Heart left ventricle (tissue), 13 donors: Measurements from ENCODE around the gene RNF114.

Experiments
- POLR2A ChIP-seq, 2 donors: fragments of 450-650 bp; IDR thresholded peaks; one replicate each; pipeline ENCODE4 v1.6.1; 2017; ENCODE audit warnings: antibody characterized with exemption in 2 of 2, mild to moderate bottlenecking in 2 of 2, moderate library complexity in 2 of 2
- TF ChIP-seq, protein P1 (sequence below), 12 donors: fragments of 200-600 bp; sonication (generic) in 4 of 12; IDR thresholded peaks; one replicate each; pipeline versions ENCODE4 v1.5.0 to v1.8.0; 2018 to 2022; ENCODE audit warnings: antibody characterized with exemption in 12 of 12, mild to moderate bottlenecking in 5 of 12
- donor health status: ischemic (EF 13 %, LVEDD 7.1; RV severe dilation, severe dysfunction).
- donor health status: DM: no; HTN: yes; CAD: no.
- donor health status: DM: no; HTN: no; CAD: no.
- donor health status: ischemic (EF 25% LVEDD 6.9; RV normal size, moderate dysfunction).
- donor health status: ischemic (EF 25% LVEDD 5.7; RV mildly dilated, moderate dysfunction).
- donor health status: ischemic (EF 35%, LVEDD 5.7; RV mildly dilated, moderate dysfunction).
- donor health status: nonischemic (EF 11% LVEDD 7.7; RV severe dilation, severe dysfunction).
- donor health status: DM: yes; HTN: yes; CAD: no.
- donor health status: PGD.
- donor health status: ischemic (EF 29% LVEDD 5.4; RV normal size, mild dysfunction).
- donor health status: nonischemic (EF 23%, LVEDD 6.1; RV moderate dilation, normal function).

DNA sequence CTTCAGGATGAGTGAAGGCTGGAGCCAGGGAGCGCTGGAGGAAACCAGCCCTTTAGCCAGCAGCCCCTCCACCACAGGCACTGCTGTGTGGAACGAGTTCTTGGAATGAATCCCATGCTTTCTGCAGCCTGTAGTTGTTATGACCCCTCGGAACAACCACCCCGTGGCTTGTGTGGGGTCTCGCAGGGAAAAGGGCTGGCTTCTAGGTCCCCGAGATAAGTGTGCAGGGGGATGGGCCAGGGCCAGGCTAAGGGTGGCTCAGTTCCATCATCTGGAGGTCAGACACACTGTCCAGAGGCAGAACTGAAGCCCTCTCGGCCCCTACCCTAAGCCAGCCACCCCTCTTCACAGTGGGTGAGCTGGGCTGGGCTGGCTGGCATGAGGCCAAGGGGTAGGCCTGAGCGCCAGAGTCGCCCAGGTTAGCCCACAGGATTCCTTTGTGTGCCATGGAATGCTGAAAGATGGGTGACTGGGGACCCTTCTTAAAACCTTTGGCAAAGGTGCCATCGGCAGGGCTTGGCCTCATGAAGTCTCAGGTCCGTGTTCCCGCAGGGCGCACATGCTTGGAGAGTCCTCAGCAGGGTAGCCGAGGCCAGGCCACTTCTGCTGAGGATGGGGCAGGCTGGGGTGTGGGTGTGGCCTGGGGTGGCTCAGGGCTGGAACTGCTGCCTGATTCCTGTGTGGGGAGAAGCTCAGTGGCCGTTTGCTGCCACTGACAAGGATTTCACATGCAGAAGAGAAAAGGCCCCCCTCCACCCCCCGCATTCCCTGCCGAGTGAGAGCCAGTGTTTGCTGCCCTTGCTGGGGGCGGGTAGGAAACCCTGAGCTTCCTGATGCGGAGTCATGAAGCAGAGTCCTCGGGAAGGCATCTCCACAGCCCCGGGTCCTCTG lies 45.5 kb upstream of the RNF114 start:
- TF ChIP-seq POLR2A (IDR thresholded peaks at IDR 0.05): no peak
- TF ChIP-seq, protein P1, sequence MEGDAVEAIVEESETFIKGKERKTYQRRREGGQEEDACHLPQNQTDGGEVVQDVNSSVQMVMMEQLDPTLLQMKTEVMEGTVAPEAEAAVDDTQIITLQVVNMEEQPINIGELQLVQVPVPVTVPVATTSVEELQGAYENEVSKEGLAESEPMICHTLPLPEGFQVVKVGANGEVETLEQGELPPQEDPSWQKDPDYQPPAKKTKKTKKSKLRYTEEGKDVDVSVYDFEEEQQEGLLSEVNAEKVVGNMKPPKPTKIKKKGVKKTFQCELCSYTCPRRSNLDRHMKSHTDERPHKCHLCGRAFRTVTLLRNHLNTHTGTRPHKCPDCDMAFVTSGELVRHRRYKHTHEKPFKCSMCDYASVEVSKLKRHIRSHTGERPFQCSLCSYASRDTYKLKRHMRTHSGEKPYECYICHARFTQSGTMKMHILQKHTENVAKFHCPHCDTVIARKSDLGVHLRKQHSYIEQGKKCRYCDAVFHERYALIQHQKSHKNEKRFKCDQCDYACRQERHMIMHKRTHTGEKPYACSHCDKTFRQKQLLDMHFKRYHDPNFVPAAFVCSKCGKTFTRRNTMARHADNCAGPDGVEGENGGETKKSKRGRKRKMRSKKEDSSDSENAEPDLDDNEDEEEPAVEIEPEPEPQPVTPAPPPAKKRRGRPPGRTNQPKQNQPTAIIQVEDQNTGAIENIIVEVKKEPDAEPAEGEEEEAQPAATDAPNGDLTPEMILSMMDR (IDR thresholded peaks at IDR 0.05): no peak
